ENCODE results near the gene ADCY5. TPM values are rescaled to one million over a fixed set of nuclear protein-coding genes. Genes with fewer than 3 reads are reported as not detected.

ADCY5 gene
- total RNA-seq, 1 donor from 2014 or later: not detected

DNA sequence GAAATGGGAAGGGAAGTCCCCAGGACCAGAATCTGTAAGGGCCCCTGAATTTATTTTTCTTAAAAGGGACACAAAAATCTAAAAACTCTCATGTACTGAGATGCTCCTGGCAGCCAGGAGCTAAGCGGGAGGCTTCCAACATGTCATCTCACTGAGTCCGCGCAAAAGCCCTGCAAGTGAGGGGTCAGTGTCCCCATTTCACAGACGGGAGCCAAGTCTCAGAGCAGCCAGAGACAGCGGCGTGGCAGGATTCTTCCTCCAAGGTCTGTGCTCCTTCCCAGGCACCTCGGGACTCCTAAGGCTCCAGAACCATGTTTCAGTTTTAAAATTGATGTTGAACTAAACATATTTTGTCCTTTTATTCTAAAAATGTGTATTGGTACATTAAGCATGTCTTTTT, 114.8 kb downstream of the ADCY5 start:
- no peaks in the 10 kb centered on the region for H3K36me3 ChIP-seq (ENCODE audit: control insufficient read depth, insufficient read depth, low read length)
- DNase-seq (ENCODE audit: low read depth): no peak
- H3K4me3 ChIP-seq (ENCODE audit: low read depth, low read length): no peak overlapping the region
- FAIRE-seq: no peak
- H3K27me3 ChIP-seq (ENCODE audit: control insufficient read depth, insufficient read depth, low read length): peaks cover 2% of the 10 kb centered on the region
- TF ChIP-seq, protein P1, sequence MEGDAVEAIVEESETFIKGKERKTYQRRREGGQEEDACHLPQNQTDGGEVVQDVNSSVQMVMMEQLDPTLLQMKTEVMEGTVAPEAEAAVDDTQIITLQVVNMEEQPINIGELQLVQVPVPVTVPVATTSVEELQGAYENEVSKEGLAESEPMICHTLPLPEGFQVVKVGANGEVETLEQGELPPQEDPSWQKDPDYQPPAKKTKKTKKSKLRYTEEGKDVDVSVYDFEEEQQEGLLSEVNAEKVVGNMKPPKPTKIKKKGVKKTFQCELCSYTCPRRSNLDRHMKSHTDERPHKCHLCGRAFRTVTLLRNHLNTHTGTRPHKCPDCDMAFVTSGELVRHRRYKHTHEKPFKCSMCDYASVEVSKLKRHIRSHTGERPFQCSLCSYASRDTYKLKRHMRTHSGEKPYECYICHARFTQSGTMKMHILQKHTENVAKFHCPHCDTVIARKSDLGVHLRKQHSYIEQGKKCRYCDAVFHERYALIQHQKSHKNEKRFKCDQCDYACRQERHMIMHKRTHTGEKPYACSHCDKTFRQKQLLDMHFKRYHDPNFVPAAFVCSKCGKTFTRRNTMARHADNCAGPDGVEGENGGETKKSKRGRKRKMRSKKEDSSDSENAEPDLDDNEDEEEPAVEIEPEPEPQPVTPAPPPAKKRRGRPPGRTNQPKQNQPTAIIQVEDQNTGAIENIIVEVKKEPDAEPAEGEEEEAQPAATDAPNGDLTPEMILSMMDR (IDR thresholded peaks at IDR 0.05; ENCODE audit: insufficient read depth, low read length, severe bottlenecking): no peak

DNA sequence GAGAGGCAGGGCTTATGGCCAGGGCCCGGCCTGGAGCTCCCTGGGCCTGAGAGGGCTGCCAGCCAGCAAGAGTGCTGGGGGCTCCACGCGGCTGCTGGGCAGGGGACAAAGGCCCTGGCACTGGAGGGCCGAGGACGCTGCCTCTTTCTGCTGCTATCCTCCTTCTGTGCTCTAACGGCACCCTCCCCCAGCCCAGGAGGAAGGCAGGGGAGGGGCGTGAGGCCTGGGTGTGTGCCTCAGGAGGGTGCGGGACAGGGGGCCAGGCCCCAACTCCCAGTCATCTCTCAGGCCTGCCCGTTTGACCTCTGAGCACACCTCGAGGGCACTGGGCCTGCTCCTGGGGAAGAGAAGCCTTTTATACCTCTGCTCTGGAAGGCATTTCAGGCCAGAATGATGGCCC, 115.5 kb downstream of the ADCY5 start:
- TF ChIP-seq, protein P1 (IDR thresholded peaks at IDR 0.05; ENCODE audit: insufficient read depth, low read length, severe bottlenecking): no peak
- no peak for FAIRE-seq

DNA sequence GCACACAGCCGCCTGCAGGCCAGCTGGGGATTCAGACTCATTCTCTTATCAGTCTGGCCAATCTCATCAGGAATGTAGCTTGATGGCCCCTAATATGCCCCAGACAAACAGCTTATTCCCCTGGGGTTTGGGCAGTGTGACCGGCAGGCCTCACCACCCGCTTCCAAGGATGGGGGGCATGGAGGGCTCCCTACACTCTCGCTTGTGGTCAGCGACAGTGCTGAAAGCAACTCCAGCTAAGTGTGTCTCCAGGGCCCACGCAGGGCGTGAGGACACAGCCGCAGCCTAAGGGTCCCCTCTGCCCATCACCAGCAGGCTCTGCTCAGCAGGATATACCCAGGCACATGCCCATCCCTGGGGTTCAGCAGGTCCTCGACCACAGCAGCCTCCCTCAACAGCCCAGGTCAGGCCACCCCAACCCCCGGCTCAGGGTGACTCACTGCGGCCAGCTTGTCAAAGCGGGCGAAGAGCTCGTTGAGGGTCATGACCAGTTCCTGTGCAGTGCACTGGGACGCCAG, 116.7 kb downstream of the ADCY5 start:
- DNase-seq (ENCODE audit: low read depth): no peak
- peaks cover 2% of the 10 kb centered on the region for H3K27me3 ChIP-seq (ENCODE audit: control insufficient read depth, insufficient read depth, low read length)
- TF ChIP-seq, protein P1 (IDR thresholded peaks at IDR 0.05; ENCODE audit: insufficient read depth, low read length, severe bottlenecking): no peak
- no peak overlapping the region for H3K4me3 ChIP-seq (ENCODE audit: low read depth, low read length)
- no peak for FAIRE-seq
- H3K36me3 ChIP-seq (ENCODE audit: control insufficient read depth, insufficient read depth, low read length): no peaks in the 10 kb centered on the region

More for the DNA sequence above, 115.5 kb downstream of the ADCY5 start:
- H3K36me3 ChIP-seq (ENCODE audit: control insufficient read depth, insufficient read depth, low read length): no peaks in the 10 kb centered on the region
- peaks cover 2% of the 10 kb centered on the region for H3K27me3 ChIP-seq (ENCODE audit: control insufficient read depth, insufficient read depth, low read length)
- DNase-seq (ENCODE audit: low read depth): no peak
- H3K4me3 ChIP-seq (ENCODE audit: low read depth, low read length): no peak overlapping the region

DNA sequence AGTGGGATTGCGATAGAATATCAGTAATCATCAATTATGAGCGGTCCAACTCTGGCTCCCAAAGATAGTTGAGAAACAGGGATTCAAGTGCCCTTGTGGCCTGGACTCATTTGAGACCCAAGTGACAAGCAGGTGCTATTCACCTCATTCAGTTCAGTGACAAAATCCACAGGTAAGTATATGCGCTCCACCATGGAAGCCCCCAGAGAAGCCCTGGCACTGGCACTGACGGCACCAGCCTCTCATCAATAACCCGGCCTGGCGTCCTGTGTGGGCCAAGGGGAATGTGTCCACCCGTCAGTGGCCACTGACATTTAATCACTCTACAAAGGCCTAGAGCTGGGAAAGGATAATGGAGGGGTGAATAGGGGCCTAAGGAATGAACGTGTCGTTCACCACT, 117.2 kb downstream of the ADCY5 start:
- Histone ChIP-seq H3K27me3 (ENCODE audit: control insufficient read depth, insufficient read depth, low read length) (peaks cover 2% of the 10 kb centered on the region), H3K4me3 (ENCODE audit: low read depth, low read length) (no peak overlapping the region), H3K36me3 (ENCODE audit: control insufficient read depth, insufficient read depth, low read length) (no peaks in the 10 kb centered on the region)
- no peak for DNase-seq (ENCODE audit: low read depth)
- peak; percentile 36 for FAIRE-seq
- TF ChIP-seq, protein P1 (IDR thresholded peaks at IDR 0.05; ENCODE audit: insufficient read depth, low read length, severe bottlenecking): no peak

DNA sequence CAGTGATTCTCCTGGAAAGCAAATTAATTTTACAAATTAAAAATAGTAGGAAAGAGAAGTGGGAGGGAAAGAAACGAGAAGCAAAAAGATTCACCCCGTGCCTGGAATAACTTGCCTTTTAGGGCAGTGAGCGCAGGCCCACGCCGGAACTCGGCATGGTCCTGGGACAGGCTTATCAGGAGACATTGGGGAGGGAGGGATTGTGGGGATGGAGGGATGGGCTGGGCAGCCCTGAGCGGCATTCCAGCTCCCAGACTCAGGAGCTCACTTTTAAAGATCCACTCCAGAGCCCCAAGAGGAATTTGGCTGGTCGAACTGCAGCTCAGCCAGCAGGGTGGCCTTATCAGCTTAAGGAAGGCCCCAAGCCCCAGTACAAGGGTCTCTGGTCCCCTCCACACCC, 117.9 kb downstream of the ADCY5 start:
- FAIRE-seq (no peak), DNase-seq (ENCODE audit: low read depth) (no peak)

More for the DNA sequence above, 117.9 kb downstream of the ADCY5 start:
- no peaks in the 10 kb centered on the region for H3K36me3 ChIP-seq (ENCODE audit: control insufficient read depth, insufficient read depth, low read length)
- peaks cover 2% of the 10 kb centered on the region for H3K27me3 ChIP-seq (ENCODE audit: control insufficient read depth, insufficient read depth, low read length)
- TF ChIP-seq, protein P1 (IDR thresholded peaks at IDR 0.05; ENCODE audit: insufficient read depth, low read length, severe bottlenecking): no peak
- H3K4me3 ChIP-seq (ENCODE audit: low read depth, low read length): no peak overlapping the region

Data from bronchial epithelial cell (primary cell).